Hippocampal formation (tissue), 2 donors: ENCODE measurements around the gene PAQR9.

Experiments used
- DNase-seq, 2 donors: peaks; one replicate each; lab custom pipeline; 2025; lab: John Stamatoyannopoulos, UW

PAQR9 gene

GRCh38 chr3:142951794-142952193, 11.7 kb downstream of the PAQR9 start:
- DNase-seq = no peak

GRCh38 chr3:142950972-142951371, 12.5 kb downstream of the PAQR9 start:
- DNase-seq = no peak

- DNase-seq = no peak
Observed at GRCh38 chr3:142947799-142948575, 15.5 kb downstream of the PAQR9 start.

GRCh38 chr3:142947352-142947751, 16.1 kb downstream of the PAQR9 start:
- DNase-seq = no peak

- DNase-seq = no peak
Observed at GRCh38 chr3:142946861-142947260, 16.6 kb downstream of the PAQR9 start.

- no peak for DNase-seq
Observed at GRCh38 chr3:142945023-142945422, 18.5 kb downstream of the PAQR9 start.

- no peak for DNase-seq
Observed at GRCh38 chr3:142944342-142944741, 19.1 kb downstream of the PAQR9 start.

- DNase-seq = no peak
Observed at GRCh38 chr3:142943870-142944269, 19.6 kb downstream of the PAQR9 start.

GRCh38 chr3:142943349-142943748, 20.1 kb downstream of the PAQR9 start:
- DNase-seq = no peak

- no peak for DNase-seq
Observed at GRCh38 chr3:142941373-142942123, 21.9 kb downstream of the PAQR9 start.

GRCh38 chr3:142940472-142940871, 23.0 kb downstream of the PAQR9 start:
- no peak for DNase-seq

- no peak for DNase-seq
Observed at GRCh38 chr3:142940000-142940399, 23.5 kb downstream of the PAQR9 start.

- DNase-seq = no peak
Observed at GRCh38 chr3:142935963-142936362, 27.5 kb downstream of the PAQR9 start.

- no peak for DNase-seq
Observed at GRCh38 chr3:142934887-142935269, 28.6 kb downstream of the PAQR9 start.

GRCh38 chr3:142934128-142934886, 29.2 kb downstream of the PAQR9 start:
- no peak for DNase-seq

GRCh38 chr3:142931222-142931621, 32.3 kb downstream of the PAQR9 start:
- DNase-seq = no peak

GRCh38 chr3:142930463-142930862, 33.0 kb downstream of the PAQR9 start:
- DNase-seq = no peak

- no peak for DNase-seq
Observed at GRCh38 chr3:142929890-142930289, 33.6 kb downstream of the PAQR9 start.

- DNase-seq = no peak
Observed at GRCh38 chr3:142929109-142929508, 34.4 kb downstream of the PAQR9 start.

- DNase-seq = no peak
Observed at GRCh38 chr3:142926368-142926944, 37.0 kb downstream of the PAQR9 start.

GRCh38 chr3:142925140-142925539, 38.3 kb downstream of the PAQR9 start:
- no peak for DNase-seq

- no peak for DNase-seq
Observed at GRCh38 chr3:142923694-142924093, 39.8 kb downstream of the PAQR9 start.
